Measurements from ENCODE around the gene COL11A2.

DNA sequence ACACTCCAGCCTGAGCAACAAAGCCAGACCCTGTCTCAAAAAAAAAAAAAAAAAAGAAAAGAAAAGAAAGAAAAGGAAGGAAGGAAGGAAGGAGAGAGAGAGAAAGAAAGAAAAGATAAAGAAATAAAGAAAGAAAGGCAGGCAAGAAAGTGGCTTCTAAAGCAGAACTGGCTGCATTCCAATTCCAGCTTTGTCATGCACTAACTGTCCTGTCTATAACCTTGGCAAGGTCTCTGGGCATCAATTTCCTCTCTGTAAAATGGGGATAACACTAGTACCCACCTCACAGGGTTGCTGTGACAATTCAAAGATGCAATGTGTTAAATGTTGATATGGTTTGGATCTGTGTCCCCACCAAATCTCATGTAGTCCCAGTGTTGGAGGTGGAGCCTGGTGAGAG, 44.1 kb upstream of the COL11A2 start:
- TF ChIP-seq, protein P1, sequence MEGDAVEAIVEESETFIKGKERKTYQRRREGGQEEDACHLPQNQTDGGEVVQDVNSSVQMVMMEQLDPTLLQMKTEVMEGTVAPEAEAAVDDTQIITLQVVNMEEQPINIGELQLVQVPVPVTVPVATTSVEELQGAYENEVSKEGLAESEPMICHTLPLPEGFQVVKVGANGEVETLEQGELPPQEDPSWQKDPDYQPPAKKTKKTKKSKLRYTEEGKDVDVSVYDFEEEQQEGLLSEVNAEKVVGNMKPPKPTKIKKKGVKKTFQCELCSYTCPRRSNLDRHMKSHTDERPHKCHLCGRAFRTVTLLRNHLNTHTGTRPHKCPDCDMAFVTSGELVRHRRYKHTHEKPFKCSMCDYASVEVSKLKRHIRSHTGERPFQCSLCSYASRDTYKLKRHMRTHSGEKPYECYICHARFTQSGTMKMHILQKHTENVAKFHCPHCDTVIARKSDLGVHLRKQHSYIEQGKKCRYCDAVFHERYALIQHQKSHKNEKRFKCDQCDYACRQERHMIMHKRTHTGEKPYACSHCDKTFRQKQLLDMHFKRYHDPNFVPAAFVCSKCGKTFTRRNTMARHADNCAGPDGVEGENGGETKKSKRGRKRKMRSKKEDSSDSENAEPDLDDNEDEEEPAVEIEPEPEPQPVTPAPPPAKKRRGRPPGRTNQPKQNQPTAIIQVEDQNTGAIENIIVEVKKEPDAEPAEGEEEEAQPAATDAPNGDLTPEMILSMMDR (IDR thresholded peaks at IDR 0.05; ENCODE audit: borderline replicate concordance, extremely low read depth, low read length, poor library complexity, severe bottlenecking), result no peak
- no peak for TF ChIP-seq EZH2 (IDR thresholded peaks at IDR 0.05; ENCODE audit: borderline replicate concordance, low read depth, low read length, severe bottlenecking)

All from DND-41 (cell line).